GM19468 (cell line): ENCODE data around the gene SEBOX.

Experiments used
- ATAC-seq: cut with Tn5 transposase; IDR thresholded peaks from one replicate; pipeline ENCODE4 v1.9.1; 2021; ENCODE audit warnings: mild to moderate bottlenecking, moderate library complexity, moderate number of reproducible peaks; ENCODE audit not compliant: unreplicated experiment; ENCODE audit errors: extremely low read depth

Gene SEBOX

GRCh38 chr17:28394337-28395116 is 29.5 kb upstream of the SEBOX start:
- no peak for ATAC-seq

GRCh38 chr17:28392491-28392890 is 27.5 kb upstream of the SEBOX start:
- no peak for ATAC-seq

- ATAC-seq: no peak
Observed at GRCh38 chr17:28391401-28391800, 26.4 kb upstream of the SEBOX start.

GRCh38 chr17:28390984-28391383 is 26.0 kb upstream of the SEBOX start:
- ATAC-seq: no peak

- ATAC-seq: no peak
Observed at GRCh38 chr17:28390563-28390962, 25.6 kb upstream of the SEBOX start.

- ATAC-seq: no peak
Observed at GRCh38 chr17:28390141-28390540, 25.1 kb upstream of the SEBOX start.

GRCh38 chr17:28388106-28388505 is 23.1 kb upstream of the SEBOX start:
- ATAC-seq: no peak

GRCh38 chr17:28386391-28386790 is 21.4 kb upstream of the SEBOX start:
- ATAC-seq: no peak

- ATAC-seq: no peak
Observed at GRCh38 chr17:28385406-28385805, 20.4 kb upstream of the SEBOX start.

- no peak for ATAC-seq
Observed at GRCh38 chr17:28385037-28385400, 20.0 kb upstream of the SEBOX start.

- no peak for ATAC-seq
Observed at GRCh38 chr17:28384281-28385036, 19.5 kb upstream of the SEBOX start.

GRCh38 chr17:28381141-28381825 is 16.3 kb upstream of the SEBOX start:
- ATAC-seq: no peak

- no peak for ATAC-seq
Observed at GRCh38 chr17:28379814-28380801, 15.1 kb upstream of the SEBOX start.

GRCh38 chr17:28372945-28373274 is 7.9 kb upstream of the SEBOX start:
- ATAC-seq: no peak

- no peak for ATAC-seq
Observed at GRCh38 chr17:28372203-28372944, 7.4 kb upstream of the SEBOX start.

GRCh38 chr17:28371245-28372202 is 6.5 kb upstream of the SEBOX start, which contains the start of gene SARM1:
Gene SARM1, plus strand, starts transcription at chr17:28371694. Its CDS starts 339 bp downstream, at chr17:28372033.
- ATAC-seq: peak; percentile 51

GRCh38 chr17:28370744-28371103 is 5.7 kb upstream of the SEBOX start:
- no peak for ATAC-seq

- ATAC-seq: no peak
Observed at GRCh38 chr17:28370035-28370743, 5.2 kb upstream of the SEBOX start, which contains the start of gene VTN. Gene VTN, minus strand, starts transcription at chr17:28370307. Its CDS starts 104 bp downstream, at chr17:28370203.
